GM21737 (cell line): Measurements from ENCODE around the gene TGOLN2.
A peak's percentile ranks its signal among the peaks of the same experiment; 100 is the strongest.
"Not testable (repeated sequence)": the region's sequence is repeated elsewhere in the genome, so short reads cannot be mapped to it uniquely, and the experiment has no call there.

ENCODE experiments used
- ATAC-seq: cut with Tn5 transposase; IDR thresholded peaks from one replicate; pipeline ENCODE4 v1.9.1; 2021; ENCODE audit warnings: mild to moderate bottlenecking, moderate library complexity; ENCODE audit not compliant: unreplicated experiment

TGOLN2 gene

GRCh38 chr2:85327822-85328617 lies at the start of gene TGOLN2:
Gene TGOLN2 (minus strand): TSS chr2:85327989. CDS start chr2:85327962, 27 bp downstream.
- peak; percentile 86 for ATAC-seq

GRCh38 chr2:85377083-85377482 lies 49.3 kb upstream of the TGOLN2 start:
- ATAC-seq: no peak

- no peak for ATAC-seq
These were observed 48.7 kb upstream of the TGOLN2 start for GRCh38 chr2:85376291-85377065.

DNA sequence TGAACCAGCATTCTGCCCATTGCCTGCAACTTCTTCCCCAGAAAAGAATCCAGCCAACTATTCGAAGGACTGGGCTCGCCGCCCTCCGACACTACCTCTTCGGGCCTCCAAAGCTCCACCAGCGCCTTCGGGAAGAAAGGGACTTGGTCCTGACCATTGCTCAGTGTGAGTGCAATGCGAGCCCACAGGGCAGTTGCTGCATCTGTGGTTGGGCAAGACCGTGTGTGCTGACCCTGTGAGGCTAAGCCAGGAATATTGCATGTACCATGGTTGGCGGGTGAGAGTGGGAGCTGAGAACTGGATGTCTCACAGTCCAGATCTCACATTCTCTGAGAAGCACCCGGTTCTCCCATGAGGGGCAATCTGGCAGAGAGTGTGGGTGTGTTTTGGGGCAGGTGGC lies 43.3 kb upstream of the TGOLN2 start:
- ATAC-seq: no peak

DNA sequence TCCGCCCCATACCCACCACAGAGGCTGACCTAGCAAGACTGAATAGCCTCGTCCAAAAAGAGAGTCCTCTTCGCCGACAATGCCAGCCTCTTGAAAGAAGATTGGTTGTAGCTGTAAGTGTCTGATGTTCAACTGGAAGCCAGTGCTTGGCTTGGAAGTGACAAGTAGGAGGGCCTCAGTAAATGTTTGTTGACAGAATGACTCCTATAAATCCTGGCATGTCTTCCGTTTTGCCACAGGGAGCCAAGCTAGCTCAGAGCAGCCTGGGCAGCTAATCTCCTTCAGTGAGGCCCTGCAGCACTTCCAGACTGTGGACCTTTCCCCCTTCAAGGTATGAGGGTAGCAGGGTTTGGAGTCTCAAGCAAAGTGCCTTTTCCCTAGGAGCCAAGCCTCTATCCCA lies 41.7 kb upstream of the TGOLN2 start:
- no peak for ATAC-seq

- no peak for ATAC-seq
These were observed 41.1 kb upstream of the TGOLN2 start for GRCh38 chr2:85368921-85369320.

- ATAC-seq: no peak
These were observed 39.4 kb upstream of the TGOLN2 start for GRCh38 chr2:85367180-85367579.

DNA sequence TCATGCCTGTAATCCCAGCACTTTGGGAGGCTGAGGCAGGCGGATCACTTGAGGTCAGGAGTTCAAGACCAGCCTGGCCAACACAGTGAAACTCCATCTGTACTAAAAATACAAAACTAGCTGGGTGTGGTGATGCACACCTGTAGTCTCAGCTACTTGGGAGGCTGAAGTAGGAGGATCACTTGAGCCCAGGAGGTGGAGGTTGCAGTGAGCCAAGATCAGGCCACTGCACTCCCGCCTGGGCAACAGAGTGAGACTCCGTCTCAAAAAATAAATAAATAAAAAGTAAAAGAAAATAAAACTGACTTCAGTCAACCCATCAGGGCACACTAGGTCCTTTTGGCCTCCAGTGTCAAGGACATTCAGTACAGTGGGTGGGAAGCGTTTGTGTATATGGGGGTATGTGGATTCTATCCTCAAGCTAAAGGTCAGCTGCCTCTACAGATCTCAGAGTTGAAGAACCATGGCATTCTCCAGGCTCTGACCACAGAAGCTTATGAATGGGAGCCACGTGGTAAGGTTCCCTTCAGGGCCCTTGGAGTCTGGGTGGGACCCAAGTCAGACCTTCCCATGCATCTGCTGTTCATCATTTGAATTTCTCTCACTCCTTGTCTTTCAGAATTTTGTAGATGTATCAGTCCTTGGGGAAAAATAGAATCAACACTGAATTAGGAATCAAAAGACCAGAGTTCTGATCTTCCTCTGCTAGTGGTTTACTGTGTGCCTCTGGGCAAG lies 35.0 kb upstream of the TGOLN2 start:
- ATAC-seq: not testable (repeated sequence)

- no peak for ATAC-seq
These were observed 29.9 kb upstream of the TGOLN2 start for GRCh38 chr2:85357736-85358135.

- no peak for ATAC-seq
These were observed 28.4 kb upstream of the TGOLN2 start for GRCh38 chr2:85356186-85356585.

DNA sequence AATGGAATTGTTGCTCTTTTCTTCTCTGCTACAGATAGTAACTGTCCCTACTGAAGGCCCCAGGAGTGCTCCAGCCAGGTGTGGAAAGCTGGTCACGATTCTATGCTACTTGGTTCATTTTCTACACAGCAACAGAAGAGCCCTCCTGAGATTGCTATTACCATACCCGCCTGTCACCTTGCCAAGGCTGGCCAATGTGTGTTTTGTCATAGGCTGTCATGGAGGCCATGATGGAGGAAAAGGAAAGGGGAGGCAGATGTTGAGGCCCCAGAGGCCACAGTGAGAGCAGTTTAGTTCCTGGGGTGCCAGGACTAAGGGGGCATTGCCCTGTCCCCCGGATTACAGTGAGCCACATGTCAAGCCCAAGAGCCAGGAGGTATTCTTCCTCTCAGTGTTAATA lies 27.7 kb upstream of the TGOLN2 start:
- no peak for ATAC-seq

DNA sequence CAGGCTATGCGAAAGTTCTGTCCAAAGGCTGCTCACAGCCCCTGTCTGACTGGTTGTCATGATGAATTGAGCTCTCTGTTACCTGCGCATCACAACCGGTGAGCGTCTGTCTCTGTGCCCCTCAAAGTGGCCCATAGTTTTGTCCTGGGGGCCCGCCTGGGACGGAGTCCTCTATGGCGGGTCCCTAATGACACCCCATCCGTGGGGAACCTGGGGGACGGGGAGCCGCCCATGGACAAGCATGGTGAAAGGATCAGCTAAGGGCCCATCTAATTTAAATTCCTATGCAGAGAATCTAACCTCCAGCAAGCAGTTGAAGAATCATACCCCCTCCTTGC lies 27.3 kb upstream of the TGOLN2 start:
- ATAC-seq: peak; percentile 2

- peak; percentile 94 for ATAC-seq
These were observed 26.7 kb upstream of the TGOLN2 start, which contains the start of the genes ELMOD3 and RETSAT for GRCh38 chr2:85354286-85355072. Gene ELMOD3 (plus strand): TSS chr2:85354769. CDS start chr2:85357199, 2,430 bp downstream. Gene RETSAT (minus strand): TSS chr2:85354528. CDS start chr2:85354507, 21 bp downstream.

DNA sequence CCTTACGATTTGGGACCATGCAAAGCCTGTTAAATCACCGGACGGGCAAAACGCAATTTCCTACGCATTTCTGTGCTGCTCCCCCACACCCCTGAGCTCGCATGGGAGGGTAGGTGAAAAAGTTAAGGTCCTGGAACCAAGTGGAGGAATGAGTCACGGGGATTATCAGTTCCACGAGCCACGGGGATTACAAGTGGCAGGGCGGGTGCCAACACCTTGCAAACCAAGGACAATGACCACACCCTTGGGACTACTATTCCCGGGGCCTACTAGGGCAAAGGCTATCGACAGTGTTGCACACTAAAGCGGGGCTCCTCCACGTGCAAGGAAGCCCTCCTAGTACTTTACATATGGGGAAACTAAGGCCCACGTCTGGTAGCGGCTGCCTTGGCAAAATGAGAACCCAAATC lies 26.1 kb upstream of the TGOLN2 start:
- no peak for ATAC-seq

- ATAC-seq: no peak
These were observed 19.8 kb upstream of the TGOLN2 start for GRCh38 chr2:85347599-85347998.

GRCh38 chr2:85344356-85344954 lies 16.7 kb upstream of the TGOLN2 start:
- no peak for ATAC-seq

GRCh38 chr2:85343207-85343895 lies 15.6 kb upstream of the TGOLN2 start:
- ATAC-seq: not testable (repeated sequence)

- no peak for ATAC-seq
These were observed 14.4 kb upstream of the TGOLN2 start for GRCh38 chr2:85342156-85342555.

DNA sequence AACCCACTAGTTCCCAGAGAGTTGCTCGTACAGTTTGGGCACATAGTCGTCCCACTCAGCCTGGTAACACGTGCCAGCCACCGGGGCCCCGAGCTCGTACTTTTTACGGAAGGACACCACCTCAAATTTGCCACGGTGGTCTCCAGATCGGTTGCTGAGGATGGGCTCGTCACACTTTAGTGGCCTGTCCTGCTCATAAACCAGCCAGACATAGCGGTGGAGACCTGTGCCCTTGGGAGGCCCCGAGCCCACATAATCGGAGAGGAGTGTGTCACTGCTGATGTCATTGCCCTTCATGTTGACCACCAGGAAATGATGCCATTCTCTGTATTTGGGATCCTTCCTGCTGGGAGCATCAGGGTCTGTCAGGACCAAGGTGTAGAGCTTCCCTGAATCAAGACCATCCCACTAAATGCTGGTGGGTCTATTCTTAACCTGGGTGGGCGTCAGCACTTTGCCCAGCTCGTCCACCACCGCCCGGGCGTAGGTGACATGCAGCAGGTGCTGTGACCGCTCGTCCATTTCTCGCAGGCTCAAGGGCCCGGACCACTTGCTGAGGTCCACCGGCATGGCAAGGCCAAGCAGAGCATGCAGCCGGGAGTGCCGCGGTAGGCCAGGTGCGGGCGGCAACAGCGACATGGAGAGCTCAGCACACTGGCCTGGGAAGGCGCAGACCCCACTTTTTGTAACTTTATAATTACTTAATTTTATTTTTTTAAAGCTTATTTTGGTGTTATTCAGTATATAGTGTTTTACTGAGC lies 13.7 kb upstream of the TGOLN2 start:
- no peak for ATAC-seq
